Psoas muscle (tissue), 8 donors: ENCODE data around the gene PEX5L. TPM values are rescaled to one million over a fixed set of nuclear protein-coding genes. Genes with fewer than 3 reads are reported as not detected.

Source experiments
- ATAC-seq, 4 donors: fragments of 200-7000 bp; cut with Tn5 transposase; one replicate each; pipeline ENCODE4 v1.9.1; 2020; ENCODE audit warnings: moderate library complexity in 3 of 4, mild to moderate bottlenecking in 2 of 4
- DNase-seq, 2 donors: peaks; one replicate each; pipeline ENCODE4 v3.0.0-alpha.2; 2020
- H3K27ac ChIP-seq: fragments of 200-600 bp; one replicate; pipeline ENCODE4 v1.8.0; 2022
- H3K27me3 ChIP-seq, 3 donors: fragments of 200-600 bp in 1 of 3; one replicate each; pipeline versions ENCODE4 v1.6.1 to v1.8.0; 2013 to 2022; ENCODE audit warnings: low read length in 2 of 3, mild to moderate bottlenecking in 2 of 3, moderate library complexity in 1 of 3; ENCODE audit not compliant: insufficient read depth in 3 of 3
- H3K36me3 ChIP-seq, 2 donors: fragments of 200-600 bp in 1 of 2; one replicate each; pipeline versions ENCODE4 v1.6.1 to v1.8.0; 2013 to 2022; ENCODE audit warnings: low read depth in 1 of 2, mild to moderate bottlenecking in 1 of 2, moderate library complexity in 1 of 2; ENCODE audit not compliant: insufficient read depth in 1 of 2
- H3K4me1 ChIP-seq: fragments of 200-600 bp; one replicate; pipeline ENCODE4 v1.8.0; 2022
- H3K4me3 ChIP-seq: fragments of 200-600 bp; one replicate; pipeline ENCODE4 v1.8.0; 2022; ENCODE audit warnings: mild to moderate bottlenecking
- H3K9me3 ChIP-seq: fragments of 200-600 bp; one replicate; pipeline ENCODE4 v1.8.0; 2022
- CTCF ChIP-seq: fragments of 200-600 bp; IDR thresholded peaks from one replicate; pipeline ENCODE4 v1.8.0; 2022; ENCODE audit warnings: antibody characterized with exemption
- WGBS, 3 donors: extraction: QIAGEN DNeasy Blood & Tissue Kit; methylation state at CpG; one replicate each; pipeline versions ENCODE4 v1.1.6 to v1.1.7; 2013; 5-methylcytosine and 5-hydroxymethylcytosine counted together
- intact Hi-C, 2 donors: fragments of 100-400 bp; cut with DNase I; formaldehyde crosslinking; loops; one replicate each; pipeline versions ENCODE4 v1.11.0 to v1.14.2; 2022
- polyA plus RNA-seq, 3 donors: library from polyadenylated mRNA; stranded (reverse); fragments of 200-250 nt; gene quantifications; one replicate each; pipeline ENCODE4 v1.2.3, GENCODE V29; 2013
- total RNA-seq, 4 donors: library from RNA; stranded (reverse); fragmentation: NEBNext Ultra II Directional in 2 of 4; extraction: Animal tissue kit (Norgen Biotek cat#: 25700) in 2 of 4; gene quantifications; one replicate each; pipeline versions ENCODE4 v1.2.1 to v1.2.4, GENCODE V29; 2021 to 2023
- donor health status: healthy with polysubstance abuse.
- donor health status: DM: no; HTN: no; CAD: no; lungs with moderate emphysema.
- donor health status: Bipolar disorder and iron deficiency.
- donor health status: healthy.
- donor health status: DM: yes; HTN: yes; CAD: no.
- donor health status: DM: no; HTN: no; CAD: no.
- donor health status: DM: no; HTN: no; CAD: no.
- donor health status: DM: yes; HTN: yes; CAD: no.

Gene PEX5L
- total and polyA plus RNA-seq, 7 donors: 0.14 TPM; not detected in 6

- no peaks in the 10 kb centered on the region for H3K27me3 ChIP-seq
- no peak overlapping the region for H3K4me3 ChIP-seq
- no peak for TF ChIP-seq CTCF
- WGBS, 3 donors: 86 to 88% (median 87%) methylated on average over 8 of the region's 8 CpGs
- H3K36me3 ChIP-seq: peaks cover 5 to 98% of the 10 kb centered on the region in 2 donors
- DNase-seq (peak; percentile 23 to 58), ATAC-seq (peak; percentile 48 to 80 (median 74))
- H3K4me1 ChIP-seq: no peaks in the 10 kb centered on the region
- H3K27ac ChIP-seq: no peak overlapping the region
- intact Hi-C loops: no loop called here
- no peaks in the 10 kb centered on the region for H3K9me3 ChIP-seq
Observed at GRCh38 chr3:179760944-179761343, 275.8 kb downstream of the PEX5L start.

- Histone ChIP-seq H3K36me3 (peaks cover 4 to 74% of the 10 kb centered on the region in 2 donors), H3K27me3 (no peaks in the 10 kb centered on the region), H3K9me3 (no peaks in the 10 kb centered on the region), H3K4me1 (no peaks in the 10 kb centered on the region), H3K27ac (no peak overlapping the region), H3K4me3 (no peak overlapping the region)
- ATAC-seq: no peak
- 59 to 70% (median 70%) methylated on average over 6 of the region's 6 CpGs for WGBS, 3 donors
- TF ChIP-seq CTCF: peak; percentile 30
- intact Hi-C loops: no loop called here
- DNase-seq: no peak
Observed at GRCh38 chr3:179750720-179751328, 285.9 kb downstream of the PEX5L start.

- no peak overlapping the region for H3K4me3 ChIP-seq
- no peaks in the 10 kb centered on the region for H3K4me1 ChIP-seq
- TF ChIP-seq CTCF: no peak
- no peaks in the 10 kb centered on the region for H3K27me3 ChIP-seq
- peaks cover 8 to 76% of the 10 kb centered on the region in 2 donors for H3K36me3 ChIP-seq
- H3K9me3 ChIP-seq: no peaks in the 10 kb centered on the region
- H3K27ac ChIP-seq: no peak overlapping the region
- intact Hi-C loops: no loop called here
- no peak for ATAC-seq
- DNase-seq: no peak
- WGBS, 3 donors: 64 to 69% (median 67%) methylated on average over 5 of the region's 5 CpGs
Observed at GRCh38 chr3:179745716-179746115, 291.0 kb downstream of the PEX5L start.

- Histone ChIP-seq H3K4me1 (no peaks in the 10 kb centered on the region), H3K9me3 (no peaks in the 10 kb centered on the region), H3K27ac (no peak overlapping the region), H3K36me3 (peaks cover 8 to 82% of the 10 kb centered on the region in 2 donors), H3K4me3 (no peak overlapping the region), H3K27me3 (no peaks in the 10 kb centered on the region)
- ATAC-seq: no peak
- TF ChIP-seq CTCF: no peak
- intact Hi-C loops: no loop called here
- DNase-seq: no peak
- 74 to 87% (median 81%) methylated on average over 4 of the region's 4 CpGs for WGBS, 3 donors
Observed at GRCh38 chr3:179745079-179745478, 291.7 kb downstream of the PEX5L start.
